H1 (cell line): Measurements from ENCODE around the gene METAP1D. TPM values are rescaled to one million over a fixed set of nuclear protein-coding genes. Genes with fewer than 3 reads are reported as not detected.

Source experiments
- CBX8 ChIP-seq: fragments of 300-800, 300-1000 bp; sonication (generic); IDR thresholded peaks from 2 replicates; pipeline ENCODE4 v1.7.1; 2016; ENCODE audit warnings: low read depth, low read length, borderline replicate concordance
- CHD7 ChIP-seq: fragments of 300-600 bp; sonication (generic); IDR thresholded peaks from 2 replicates; pipeline ENCODE4 v1.7.1; 2012; ENCODE audit warnings: low read length, moderate library complexity, mild to moderate bottlenecking, inconsistent platforms; ENCODE audit not compliant: insufficient replicate concordance
- GTF2F1 ChIP-seq: IDR thresholded peaks from 2 replicates; pipeline ENCODE4 v1.6.1; 2012; ENCODE audit warnings: low read depth, low read length, improper control_type of control experiment, borderline replicate concordance
- JUND ChIP-seq: IDR thresholded peaks from 2 replicates; pipeline ENCODE4 v1.6.1; 2011; ENCODE audit warnings: mild to moderate bottlenecking, improper control_type of control experiment, low read length
- MAFK ChIP-seq: IDR thresholded peaks from 2 replicates; pipeline ENCODE4 v1.6.1; 2012; ENCODE audit warnings: low read depth, mild to moderate bottlenecking, improper control_type of control experiment, low read length
- MAX ChIP-seq: IDR thresholded peaks from 2 replicates; pipeline ENCODE4 v1.6.1; 2012; ENCODE audit warnings: inconsistent platforms
- RBBP5 ChIP-seq: IDR thresholded peaks from 2 replicates; pipeline ENCODE4 v1.7.1; 2012; ENCODE audit warnings: low read depth, mild to moderate bottlenecking, inconsistent platforms, low read length, moderate library complexity, borderline replicate concordance
- SAP30 ChIP-seq: fragments of 300-600 bp; sonication (generic); IDR thresholded peaks from 2 replicates; pipeline ENCODE4 v1.7.1; 2012; ENCODE audit warnings: low read length, moderate library complexity, mild to moderate bottlenecking, inconsistent platforms; ENCODE audit not compliant: insufficient read depth, insufficient replicate concordance
- TAF7 ChIP-seq: optimal IDR thresholded peaks from 2 replicates; pipeline ENCODE3; 2011; ENCODE audit warnings: low read depth, mild to moderate bottlenecking, inconsistent platforms, low read length, moderate library complexity, borderline replicate concordance
- YY1 ChIP-seq: IDR thresholded peaks from 2 replicates; pipeline ENCODE4 v1.6.1; 2011; ENCODE audit warnings: low read depth, mild to moderate bottlenecking, low read length
- polyA plus RNA-seq, 7 experiments: library from polyadenylated mRNA; depleted of rRNA in 3 of 7; stranded (reverse) in 5 of 7; unstranded in 2 of 7; fragments of >200 nt in 5 of 7; fragments of 200-250 nt in 2 of 7; gene quantifications; 1 replicate in 5 of 7; 2 replicates in 1 of 7; 4 replicates in 1 of 7; pipeline versions ENCODE4 v1.2.1 to v1.2.3, GENCODE V29; 2011 to 2013; ENCODE audit warnings: missing spikeins in 2 of 7, mixed read lengths in 2 of 7
- total RNA-seq: library from RNA; stranded (reverse); fragmentation: NEBNext Ultra II Directional; extraction: Animal tissue kit (Norgen Biotek cat#: 25700); gene quantifications from 2 replicates; pipeline ENCODE4 v1.2.1, GENCODE V29; 2021

Gene METAP1D
- total and polyA plus RNA-seq, 2 of the 8 experiments (the other 6 are each of a cell fraction or from before 2014, with no cell fraction given), result 3.9 to 6.2 TPM

GRCh38 chr2:172046866-172047565 lies 47.3 kb downstream of the METAP1D start (continued):
- TF ChIP-seq CHD7, result no peak
- no peak for TF ChIP-seq SAP30
- TF ChIP-seq RBBP5, result no peak
- no peak for TF ChIP-seq JUND
- no peak for TF ChIP-seq MAX
- TF ChIP-seq CBX8, result no peak
- TF ChIP-seq YY1, result no peak
- TF ChIP-seq GTF2F1, result no peak
- no peak for TF ChIP-seq MAFK
- no peak for TF ChIP-seq TAF7
